Tibial nerve (tissue), 4 donors: ENCODE data around the gene GAL3ST2.

Experiments
- EP300 ChIP-seq, 2 donors: sonication (generic); formaldehyde crosslinking; IDR thresholded peaks; one replicate each; pipeline ENCODE4 v1.6.1; 2017; ENCODE audit warnings: antibody characterized with exemption in 2 of 2, mild to moderate bottlenecking in 1 of 2
- POLR2A ChIP-seq, 2 donors: fragments of 450-650 bp; IDR thresholded peaks; one replicate each; pipeline ENCODE4 v1.6.1; 2017; ENCODE audit warnings: antibody characterized with exemption in 2 of 2, mild to moderate bottlenecking in 2 of 2, moderate library complexity in 2 of 2
- TF ChIP-seq, protein P1 (sequence below), 5 experiments: fragments of 200-600 bp in 3 of 5; fragments of 450-650 bp in 2 of 5; sonication (generic) in 3 of 5; IDR thresholded peaks; one replicate each; pipeline ENCODE4 v1.5.1; 2016 to 2019; ENCODE audit warnings: antibody characterized with exemption in 5 of 5, mild to moderate bottlenecking in 3 of 5, moderate library complexity in 2 of 5

DNA sequence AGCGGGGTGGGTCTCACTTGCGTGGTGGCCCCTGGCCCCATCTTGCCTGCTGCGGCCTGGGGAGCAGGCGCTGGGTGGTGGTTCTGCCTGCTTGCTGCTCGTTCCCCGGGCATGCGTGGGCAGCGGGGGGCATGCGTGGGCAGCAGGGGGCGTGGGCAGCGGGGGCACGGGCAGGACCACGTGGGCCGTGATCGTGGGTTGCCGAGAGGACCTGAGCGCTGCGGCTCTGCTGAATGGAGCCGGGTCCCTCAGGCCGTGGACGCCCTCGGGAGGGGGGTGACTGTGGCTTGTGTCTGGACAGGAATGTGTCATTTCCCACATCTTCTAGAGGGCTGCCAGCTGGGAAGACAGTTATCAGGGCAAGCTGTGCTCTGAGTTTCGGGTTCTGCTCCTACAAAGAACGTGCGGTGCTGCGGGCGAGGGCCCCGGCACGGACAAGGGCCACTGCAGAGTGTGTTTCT lies 8.3 kb upstream of the GAL3ST2 start:
- TF ChIP-seq, protein P1, sequence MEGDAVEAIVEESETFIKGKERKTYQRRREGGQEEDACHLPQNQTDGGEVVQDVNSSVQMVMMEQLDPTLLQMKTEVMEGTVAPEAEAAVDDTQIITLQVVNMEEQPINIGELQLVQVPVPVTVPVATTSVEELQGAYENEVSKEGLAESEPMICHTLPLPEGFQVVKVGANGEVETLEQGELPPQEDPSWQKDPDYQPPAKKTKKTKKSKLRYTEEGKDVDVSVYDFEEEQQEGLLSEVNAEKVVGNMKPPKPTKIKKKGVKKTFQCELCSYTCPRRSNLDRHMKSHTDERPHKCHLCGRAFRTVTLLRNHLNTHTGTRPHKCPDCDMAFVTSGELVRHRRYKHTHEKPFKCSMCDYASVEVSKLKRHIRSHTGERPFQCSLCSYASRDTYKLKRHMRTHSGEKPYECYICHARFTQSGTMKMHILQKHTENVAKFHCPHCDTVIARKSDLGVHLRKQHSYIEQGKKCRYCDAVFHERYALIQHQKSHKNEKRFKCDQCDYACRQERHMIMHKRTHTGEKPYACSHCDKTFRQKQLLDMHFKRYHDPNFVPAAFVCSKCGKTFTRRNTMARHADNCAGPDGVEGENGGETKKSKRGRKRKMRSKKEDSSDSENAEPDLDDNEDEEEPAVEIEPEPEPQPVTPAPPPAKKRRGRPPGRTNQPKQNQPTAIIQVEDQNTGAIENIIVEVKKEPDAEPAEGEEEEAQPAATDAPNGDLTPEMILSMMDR (IDR thresholded peaks at IDR 0.05) = no peak
- no peak for TF ChIP-seq POLR2A (IDR thresholded peaks at IDR 0.05)
- TF ChIP-seq EP300 (IDR thresholded peaks at IDR 0.05) = no peak
